Hematopoietic multipotent progenitor cell treated with erythropoietin and hydrocortisone succinate and interleukin-3 and kit ligand, for 6 days (in vitro differentiated cells): ENCODE data around the gene MSRB1.

Experiments used
- DNase-seq: peaks from one replicate; pipeline ENCODE4 v3.0.0-alpha.2; 2015

The MSRB1 gene

GRCh38 chr16:1942810-1943726 is at the start of gene MSRB1:
TSS of gene MSRB1 (minus strand) at chr16:1943199. CDS start at chr16:1943156, 43 bp downstream.
- peak; percentile 100 for DNase-seq

- peak; percentile 96 for DNase-seq
Observed at GRCh38 chr16:1991948-1992703, 49.1 kb upstream of the MSRB1 start.

GRCh38 chr16:1991588-1991947 is 48.6 kb upstream of the MSRB1 start:
- DNase-seq, result no peak

- DNase-seq, result peak; percentile 29
Observed at GRCh38 chr16:1991135-1991551, 48.1 kb upstream of the MSRB1 start.

- no peak for DNase-seq
Observed at GRCh38 chr16:1990351-1991134, 47.5 kb upstream of the MSRB1 start.

- no peak for DNase-seq
Observed at GRCh38 chr16:1990101-1990350, 47.0 kb upstream of the MSRB1 start.

GRCh38 chr16:1989209-1990100 is 46.5 kb upstream of the MSRB1 start, which contains the start of gene SYNGR3:
TSS of gene SYNGR3 (plus strand) at chr16:1989970. CDS start at chr16:1990103, 133 bp downstream.
- no peak for DNase-seq

GRCh38 chr16:1987198-1987597 is 44.2 kb upstream of the MSRB1 start:
- no peak for DNase-seq

GRCh38 chr16:1985466-1986150 is 42.6 kb upstream of the MSRB1 start:
- DNase-seq, result no peak

- peak; percentile 49 for DNase-seq
Observed at GRCh38 chr16:1984347-1985225, 41.6 kb upstream of the MSRB1 start.

- peak; percentile 89 for DNase-seq
Observed at GRCh38 chr16:1983544-1984346, 40.7 kb upstream of the MSRB1 start, which contains the start of gene GFER. TSS of gene GFER (plus strand) at chr16:1984193. CDS start at chr16:1984219, 26 bp downstream.

GRCh38 chr16:1982991-1983543 is 40.1 kb upstream of the MSRB1 start:
- DNase-seq, result no peak

- no peak for DNase-seq
Observed at GRCh38 chr16:1982013-1982433, 39.0 kb upstream of the MSRB1 start.

GRCh38 chr16:1981398-1981836 is 38.4 kb upstream of the MSRB1 start, which contains the start of gene NOXO1:
TSS of gene NOXO1 (minus strand) at chr16:1981469. CDS start at chr16:1981179, 290 bp downstream.
- peak; percentile 27 for DNase-seq

GRCh38 chr16:1980770-1981087 is 37.7 kb upstream of the MSRB1 start:
- no peak for DNase-seq

GRCh38 chr16:1980030-1980769 is 37.2 kb upstream of the MSRB1 start:
- peak; percentile 38 for DNase-seq

- DNase-seq, result no peak
Observed at GRCh38 chr16:1979271-1980029, 36.5 kb upstream of the MSRB1 start.
